Immature natural killer cell (primary cell): ENCODE results near the gene TFAP2C. TPM values are rescaled to one million over a fixed set of nuclear protein-coding genes. Genes with fewer than 3 reads are reported as not detected.

Experiments used
- DNase-seq, 3 donors: peaks; one replicate each; pipeline ENCODE4 v3.0.0; 2022; ENCODE audit warnings: mixed read lengths in 1 of 3
- H3K27ac Mint-ChIP-seq, 6 donors: one replicate each; pipeline ENCODE4 v1.8.0; 2020; ENCODE audit warnings: mixed read lengths in 6 of 6, mild to moderate bottlenecking in 5 of 6, inconsistent platforms in 4 of 6, moderate library complexity in 3 of 6
- H3K27me3 Mint-ChIP-seq, 3 donors: one replicate each; pipeline ENCODE4 v1.8.0; 2020 to 2021; ENCODE audit warnings: low read depth in 3 of 3, mild to moderate bottlenecking in 3 of 3, mixed read lengths in 3 of 3, moderate library complexity in 3 of 3, inconsistent platforms in 1 of 3
- H3K36me3 Mint-ChIP-seq, 3 donors: one replicate each; pipeline ENCODE4 v1.8.0; 2020; ENCODE audit warnings: mixed read lengths in 3 of 3, inconsistent platforms in 2 of 3, mild to moderate bottlenecking in 2 of 3
- H3K4me1 Mint-ChIP-seq, 2 donors: one replicate each; pipeline ENCODE4 v1.8.0; 2020; ENCODE audit warnings: inconsistent platforms in 2 of 2, mild to moderate bottlenecking in 2 of 2, mixed read lengths in 2 of 2, moderate library complexity in 1 of 2
- H3K4me3 Mint-ChIP-seq, 5 donors: one replicate each; pipeline ENCODE4 v1.8.0; 2020; ENCODE audit warnings: mild to moderate bottlenecking in 5 of 5, mixed read lengths in 5 of 5, inconsistent platforms in 3 of 5, moderate library complexity in 3 of 5
- H3K9me3 Mint-ChIP-seq, 6 donors: one replicate each; pipeline ENCODE4 v1.8.0; 2020; ENCODE audit warnings: mild to moderate bottlenecking in 6 of 6, mixed read lengths in 6 of 6, inconsistent platforms in 4 of 6, moderate library complexity in 3 of 6
- polyA plus RNA-seq, 3 donors: library from polyadenylated mRNA; unstranded; fragments of 300-500 nt; fragmentation: Illumina TruSeq; gene quantifications; one replicate each; pipeline ENCODE4 v1.2.3, GENCODE V29; 2021

TFAP2C gene
- polyA plus RNA-seq, 3 donors from 2014 or later, result not detected

- DNase-seq, result no peak
- H3K27ac Mint-ChIP-seq, result no peak overlapping the region
These were observed 58.0 kb downstream of the TFAP2C start for GRCh38 chr20:56687061-56687460.

GRCh38 chr20:56688106-56688505, 59.0 kb downstream of the TFAP2C start:
- DNase-seq, result no peak
- no peak overlapping the region for H3K4me3 Mint-ChIP-seq
- peaks cover 0 to 2% (median 2%) of the 10 kb centered on the region in 3 donors for H3K27me3 Mint-ChIP-seq
- no peaks in the 10 kb centered on the region for H3K9me3 Mint-ChIP-seq
- H3K4me1 Mint-ChIP-seq, result no peaks in the 10 kb centered on the region
- H3K27ac Mint-ChIP-seq, result no peak overlapping the region
- no peaks in the 10 kb centered on the region for H3K36me3 Mint-ChIP-seq

More at GRCh38 chr20:56687061-56687460, 58.0 kb downstream of the TFAP2C start:
- H3K9me3 Mint-ChIP-seq, result no peaks in the 10 kb centered on the region
- no peaks in the 10 kb centered on the region for H3K36me3 Mint-ChIP-seq
- H3K4me3 Mint-ChIP-seq, result no peak overlapping the region
- no peaks in the 10 kb centered on the region for H3K4me1 Mint-ChIP-seq
- peaks cover 0 to 2% (median 2%) of the 10 kb centered on the region in 3 donors for H3K27me3 Mint-ChIP-seq

Other genes starting within 250 kb of the TFAP2C start
- gene AURKA, start 237.1 kb upstream of the TFAP2C start, polyA plus RNA-seq, result 1 to 10 TPM; 1.1 to 2.2 (median 1.8) TPM
- gene CSTF1, start 236.7 kb upstream of the TFAP2C start, polyA plus RNA-seq, result 10 to 100 TPM; 21.2 to 42.2 (median 30.6) TPM
- gene CASS4, start 217.0 kb upstream of the TFAP2C start, polyA plus RNA-seq, result 1 to 10 TPM; 3.2 to 5.5 (median 3.5) TPM
- gene RTF2, start 160.7 kb upstream of the TFAP2C start, polyA plus RNA-seq, result 100 to 1,000 TPM; 155 to 163 (median 161) TPM
- under 1 TPM in 2 of 3 donors, not detected in 1; 0.39 to 0.57 TPM for gene FAM209A, start 104.6 kb upstream of the TFAP2C start, polyA plus RNA-seq
- under 1 TPM in 2 of 3 donors, not detected in 1; 0.56 to 0.57 TPM for gene FAM209B, start 96.1 kb upstream of the TFAP2C start, polyA plus RNA-seq